ENCODE measurements around the gene BCAS3.

The BCAS3 gene

GRCh38 chr17:61404913-61405685 lies 727.4 kb downstream of the BCAS3 start:
- DNase-seq = no peak

GRCh38 chr17:61405686-61406536 lies 728.3 kb downstream of the BCAS3 start:
- no peak for DNase-seq

GRCh38 chr17:61406537-61406845 lies 728.8 kb downstream of the BCAS3 start:
- DNase-seq = no peak

GRCh38 chr17:61406971-61407911 lies 729.6 kb downstream of the BCAS3 start:
- no peak for DNase-seq

- DNase-seq = no peak
Measured at GRCh38 chr17:61408151-61409041, 730.7 kb downstream of the BCAS3 start.

- no peak for DNase-seq
Measured at GRCh38 chr17:61409301-61410112, 731.9 kb downstream of the BCAS3 start.

GRCh38 chr17:61410141-61411010 lies 732.7 kb downstream of the BCAS3 start:
- no peak for DNase-seq

GRCh38 chr17:61411011-61411260 lies 733.3 kb downstream of the BCAS3 start:
- no peak for DNase-seq

GRCh38 chr17:61411261-61412142 lies 733.9 kb downstream of the BCAS3 start:
- no peak for DNase-seq

- DNase-seq = peak; percentile 42
Measured at GRCh38 chr17:61412143-61412859, 734.6 kb downstream of the BCAS3 start.

GRCh38 chr17:61412860-61413660 lies 735.4 kb downstream of the BCAS3 start:
- no peak for DNase-seq

- DNase-seq = no peak
Measured at GRCh38 chr17:61413661-61414126, 736.0 kb downstream of the BCAS3 start.

- DNase-seq = no peak
Measured at GRCh38 chr17:61414141-61414935, 736.7 kb downstream of the BCAS3 start.

- DNase-seq = no peak
Measured at GRCh38 chr17:61414936-61415251, 737.2 kb downstream of the BCAS3 start.

- DNase-seq = no peak
Measured at GRCh38 chr17:61415374-61416210, 737.9 kb downstream of the BCAS3 start.

- DNase-seq = no peak
Measured at GRCh38 chr17:61416211-61416539, 738.5 kb downstream of the BCAS3 start.
